T-helper 17 cell (primary cell): ENCODE data around the gene CYP2C9. TPM values are rescaled to one million over a fixed set of nuclear protein-coding genes. Genes with fewer than 3 reads are reported as not detected.
"Not testable (repeated sequence)": the region's sequence is repeated elsewhere in the genome, so short reads cannot be mapped to it uniquely, and the experiment has no call there.

Experiments used
- ATAC-seq: fragments of 150-1000 bp; cut with Tn5 transposase; 2 replicates; pipeline ENCODE4 v1.10.0; 2021; ENCODE audit warnings: mild to moderate bottlenecking, moderate library complexity
- DNase-seq, 3 donors: peaks; one replicate each; pipeline versions ENCODE4 v3.0.0 to v3.0.0-alpha.2; 2020 to 2021
- H3K9me3 ChIP-seq: one replicate; pipeline ENCODE4 v1.7.0; 2013; ENCODE audit warnings: low read length, mild to moderate bottlenecking; ENCODE audit not compliant: control insufficient read depth, poor library complexity, severe bottlenecking
- H3K27ac Mint-ChIP-seq: one replicate; pipeline ENCODE4 v1.8.0; 2022; ENCODE audit warnings: mild to moderate bottlenecking, moderate library complexity, mixed read lengths
- H3K27me3 Mint-ChIP-seq: one replicate; pipeline ENCODE4 v1.8.0; 2022; ENCODE audit warnings: mixed read lengths
- H3K36me3 Mint-ChIP-seq: one replicate; pipeline ENCODE4 v1.8.0; 2022; ENCODE audit warnings: low read depth, mixed read lengths
- H3K4me1 Mint-ChIP-seq: one replicate; pipeline ENCODE4 v1.8.0; 2022; ENCODE audit warnings: mild to moderate bottlenecking, mixed read lengths
- H3K4me3 Mint-ChIP-seq: one replicate; pipeline ENCODE4 v1.8.0; 2022; ENCODE audit warnings: mild to moderate bottlenecking, moderate library complexity, mixed read lengths
- total RNA-seq, 4 donors: library from RNA in 2 of 4; stranded (reverse) in 2 of 4; gene quantifications; one replicate each; pipeline ENCODE4 v1.2.3 and lab custom pipeline; 2022 to 2026

CYP2C9 gene
- not detected for total RNA-seq
- 0 reads per million in 2 donors for total RNA-seq (lab: John Stamatoyannopoulos, UW)

DNA sequence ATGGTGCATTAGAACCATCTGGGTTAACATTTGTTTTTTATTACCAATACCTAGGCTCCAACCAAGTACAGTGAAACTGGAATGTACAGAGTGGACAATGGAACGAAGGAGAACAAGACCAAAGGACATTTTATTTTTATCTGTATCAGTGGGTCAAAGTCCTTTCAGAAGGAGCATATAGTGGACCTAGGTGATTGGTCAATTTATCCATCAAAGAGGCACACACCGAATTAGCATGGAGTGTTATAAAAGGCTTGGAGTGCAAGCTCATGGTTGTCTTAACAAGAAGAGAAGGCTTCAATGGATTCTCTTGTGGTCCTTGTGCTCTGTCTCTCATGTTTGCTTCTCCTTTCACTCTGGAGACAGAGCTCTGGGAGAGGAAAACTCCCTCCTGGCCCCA, at the start of gene CYP2C9:
CYP2C9 (plus strand) TSS at position 276 of the 400 bp plus-strand sequence; CDS start at position 301, 25 bp downstream.
- ATAC-seq = no peak
- DNase-seq = no peak
- Mint-ChIP-seq H3K27me3 (no peaks in the 10 kb centered on the region), H3K4me1 (no peaks in the 10 kb centered on the region), H3K4me3 (no peak within 1 kb of the TSS), H3K36me3 (no peaks in the 10 kb centered on the region), H3K27ac (no peak within 1 kb of the TSS)
- no peaks in the 10 kb centered on the region for H3K9me3 ChIP-seq

DNA sequence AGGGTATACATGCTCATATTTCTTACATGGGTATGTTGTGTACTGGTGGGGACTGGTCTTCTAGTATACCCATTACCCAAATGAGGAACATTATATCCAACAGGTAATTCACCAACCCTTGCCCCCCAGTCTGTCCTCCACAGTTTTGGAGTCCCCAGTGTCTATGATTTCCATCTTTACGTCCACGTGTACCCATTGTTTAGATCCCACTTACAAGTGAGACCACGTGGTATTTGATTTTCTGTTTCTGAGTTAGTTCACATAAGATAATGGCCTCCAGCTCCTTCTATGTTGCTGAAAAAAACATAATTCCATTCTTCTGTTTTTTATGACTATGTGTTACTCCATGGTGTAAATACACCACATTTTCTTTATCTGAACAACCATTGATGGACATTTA, 49.3 kb upstream of the CYP2C9 start:
- no peak for DNase-seq

DNA sequence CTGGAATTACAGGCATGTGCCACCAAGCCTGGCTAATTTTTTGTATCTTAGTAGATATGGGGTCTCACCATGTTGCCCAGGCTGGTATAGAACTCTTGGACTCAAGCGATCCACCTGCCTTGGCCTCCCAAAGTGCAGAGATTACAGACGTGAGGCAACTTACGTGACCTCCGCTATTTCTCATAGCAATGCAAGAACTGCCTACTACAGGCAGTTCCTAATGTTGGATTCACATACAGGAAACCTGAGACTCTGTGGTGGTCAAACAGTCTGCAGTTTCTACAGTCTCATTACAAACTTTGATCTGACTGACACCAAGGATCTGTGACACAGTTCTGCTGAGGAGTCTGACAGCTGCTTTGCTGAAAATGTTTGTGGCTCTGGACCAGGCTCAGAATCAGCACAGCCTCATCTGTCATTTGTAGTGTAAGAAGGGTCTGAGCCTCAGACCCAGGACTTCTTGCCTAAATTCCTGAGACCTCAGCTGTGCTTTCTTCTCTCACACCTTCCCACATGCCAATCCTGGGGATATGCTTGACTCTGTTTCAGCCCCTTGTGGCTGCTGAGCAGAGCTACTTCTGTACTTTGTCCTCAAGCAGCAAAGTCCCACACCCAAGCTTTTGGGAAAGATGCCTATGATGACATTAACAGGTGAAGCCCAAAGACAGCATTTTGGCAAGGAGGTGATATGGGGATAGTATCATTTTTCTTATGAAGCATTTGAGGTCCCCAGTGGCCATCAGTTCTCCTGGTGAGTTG, 48.0 kb upstream of the CYP2C9 start:
- no peak overlapping the region for H3K4me3 Mint-ChIP-seq
- DNase-seq = no peak
- no peaks in the 10 kb centered on the region for H3K36me3 Mint-ChIP-seq
- H3K4me1 Mint-ChIP-seq = no peaks in the 10 kb centered on the region
- no peak for ATAC-seq
- no peaks in the 10 kb centered on the region for H3K27me3 Mint-ChIP-seq
- H3K27ac Mint-ChIP-seq = no peak overlapping the region
- no peaks in the 10 kb centered on the region for H3K9me3 ChIP-seq

More for the DNA sequence above, 49.3 kb upstream of the CYP2C9 start:
- no peaks in the 10 kb centered on the region for H3K36me3 Mint-ChIP-seq
- H3K27ac Mint-ChIP-seq = no peak overlapping the region
- no peaks in the 10 kb centered on the region for H3K9me3 ChIP-seq
- H3K27me3 Mint-ChIP-seq = no peaks in the 10 kb centered on the region
- ATAC-seq = no peak
- H3K4me1 Mint-ChIP-seq = no peaks in the 10 kb centered on the region
- no peak overlapping the region for H3K4me3 Mint-ChIP-seq

DNA sequence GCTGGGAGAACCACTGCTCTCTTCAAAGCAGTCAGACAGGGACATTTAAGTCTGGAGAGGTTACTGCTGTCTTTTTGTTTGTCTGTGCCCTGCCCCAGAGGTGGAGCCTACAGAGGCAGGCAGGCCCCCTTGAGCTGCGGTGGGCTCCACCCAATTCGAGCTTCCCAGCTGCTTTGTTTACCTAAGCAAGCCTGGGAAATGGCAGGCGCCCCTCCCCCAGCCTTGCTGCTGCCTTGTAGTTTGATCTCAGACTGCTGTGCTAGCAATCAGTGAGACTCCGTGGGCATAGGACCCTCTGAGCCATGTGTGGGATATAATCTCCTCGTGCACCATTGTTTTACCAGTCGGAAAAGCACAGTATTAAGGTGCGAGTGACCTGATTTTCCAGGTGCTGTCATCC, 40.0 kb upstream of the CYP2C9 start:
- H3K27me3 Mint-ChIP-seq, ATAC-seq, H3K9me3 ChIP-seq, H3K36me3 Mint-ChIP-seq, H3K27ac Mint-ChIP-seq, H3K4me1 Mint-ChIP-seq, DNase-seq, H3K4me3 Mint-ChIP-seq: not testable (repeated sequence)

DNA sequence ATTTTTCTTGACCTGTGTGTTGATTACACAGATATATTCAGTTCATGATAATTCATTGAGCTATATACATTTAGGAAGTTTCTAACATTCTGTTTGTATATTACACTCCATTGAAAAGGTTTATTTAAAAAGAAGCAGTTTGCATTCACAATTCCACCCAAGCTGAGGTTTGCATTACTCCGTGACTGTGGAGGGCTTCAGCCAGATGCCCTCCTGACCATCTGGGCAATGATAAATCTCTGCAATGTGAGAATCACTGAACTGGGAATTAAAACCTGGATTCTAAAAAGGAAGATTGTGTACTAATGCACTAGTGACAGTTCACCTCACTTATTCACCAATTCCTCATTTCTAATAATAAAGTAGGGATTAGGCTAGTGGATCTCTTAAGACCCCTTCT, 36.4 kb upstream of the CYP2C9 start:
- Mint-ChIP-seq H3K4me3 (no peak overlapping the region), H3K4me1 (no peaks in the 10 kb centered on the region), H3K27me3 (no peaks in the 10 kb centered on the region), H3K36me3 (no peaks in the 10 kb centered on the region), H3K27ac (no peak overlapping the region)
- ATAC-seq = no peak
- no peaks in the 10 kb centered on the region for H3K9me3 ChIP-seq
- DNase-seq = no peak

DNA sequence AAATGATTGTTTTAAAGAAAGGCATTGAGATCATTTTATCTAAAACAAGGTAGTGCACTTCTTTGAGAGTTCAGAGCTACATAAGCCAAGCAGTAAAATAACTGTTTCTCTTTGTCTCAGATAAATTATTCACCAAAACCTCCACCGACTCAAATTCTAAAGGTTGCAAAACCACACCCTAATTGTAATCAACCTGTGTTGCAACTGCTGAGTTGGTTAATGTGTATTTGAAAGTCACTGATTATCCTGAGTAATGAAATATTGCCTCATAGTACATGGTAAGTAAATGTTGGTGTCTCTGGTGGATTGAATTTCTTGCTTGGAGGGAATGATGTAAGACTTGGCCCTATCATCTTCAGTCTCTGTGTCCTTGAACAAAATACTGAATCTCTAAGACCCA, 35.9 kb upstream of the CYP2C9 start:
- Mint-ChIP-seq H3K4me3 (no peak overlapping the region), H3K27ac (no peak overlapping the region), H3K27me3 (no peaks in the 10 kb centered on the region), H3K36me3 (no peaks in the 10 kb centered on the region), H3K4me1 (no peaks in the 10 kb centered on the region)
- no peak for DNase-seq
- H3K9me3 ChIP-seq = no peaks in the 10 kb centered on the region
- no peak for ATAC-seq

DNA sequence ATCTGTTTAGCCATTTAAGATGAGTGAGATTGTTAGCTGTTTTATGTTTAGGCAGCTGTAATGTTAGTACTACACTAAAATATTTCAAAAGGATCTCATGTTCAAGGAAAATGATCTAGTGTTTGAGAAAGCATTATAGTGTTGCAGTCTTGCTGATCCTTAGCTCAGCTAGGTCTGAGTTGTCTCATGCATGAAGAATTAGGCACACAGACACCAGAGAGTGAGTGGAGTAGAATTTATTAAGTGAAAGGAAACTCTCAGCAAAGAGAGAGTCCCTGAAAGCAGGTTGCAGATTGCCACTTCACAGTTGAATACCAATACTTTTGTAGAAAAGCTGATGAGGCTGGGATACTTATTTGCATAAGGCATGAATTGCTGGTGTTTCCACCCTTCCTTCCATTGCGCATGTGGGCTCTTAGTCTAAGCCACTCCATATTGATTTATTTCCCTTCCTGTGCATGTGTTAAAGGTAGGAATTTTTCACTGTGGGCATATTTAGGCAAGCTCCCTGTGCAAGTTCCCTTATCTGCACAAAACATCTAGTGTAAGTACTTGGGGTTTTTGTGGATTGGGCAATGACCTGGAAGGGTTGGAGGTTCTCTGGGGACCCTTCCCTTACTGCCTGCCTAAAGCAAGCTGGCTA, 33.8 kb upstream of the CYP2C9 start:
- not testable (repeated sequence) for H3K36me3 Mint-ChIP-seq, H3K4me1 Mint-ChIP-seq, ATAC-seq, H3K27me3 Mint-ChIP-seq, H3K4me3 Mint-ChIP-seq, H3K27ac Mint-ChIP-seq, H3K9me3 ChIP-seq, DNase-seq

DNA sequence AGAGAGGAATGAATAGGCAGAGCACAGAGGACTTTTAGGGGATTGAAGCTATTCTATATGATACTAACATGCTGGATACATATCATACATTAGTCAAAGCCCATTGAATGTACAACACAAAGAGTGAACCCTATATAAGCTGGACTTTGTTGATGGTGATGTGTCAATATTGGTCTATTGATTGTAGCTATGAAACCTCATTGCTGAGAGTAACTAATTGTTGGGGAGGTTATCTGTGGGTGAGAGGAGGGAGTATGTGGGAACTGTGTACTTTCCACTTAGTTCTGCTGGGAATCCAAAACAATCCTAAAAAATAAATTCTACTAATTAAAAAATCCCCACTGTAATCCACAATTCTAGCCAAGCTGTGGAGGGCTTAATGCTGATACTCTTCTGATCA, 22.0 kb upstream of the CYP2C9 start:
- no peak overlapping the region for H3K4me3 Mint-ChIP-seq
- ATAC-seq = no peak
- no peaks in the 10 kb centered on the region for H3K4me1 Mint-ChIP-seq
- no peak overlapping the region for H3K27ac Mint-ChIP-seq
- no peak for DNase-seq
- H3K27me3 Mint-ChIP-seq = no peaks in the 10 kb centered on the region
- H3K9me3 ChIP-seq = no peaks in the 10 kb centered on the region
- no peaks in the 10 kb centered on the region for H3K36me3 Mint-ChIP-seq

DNA sequence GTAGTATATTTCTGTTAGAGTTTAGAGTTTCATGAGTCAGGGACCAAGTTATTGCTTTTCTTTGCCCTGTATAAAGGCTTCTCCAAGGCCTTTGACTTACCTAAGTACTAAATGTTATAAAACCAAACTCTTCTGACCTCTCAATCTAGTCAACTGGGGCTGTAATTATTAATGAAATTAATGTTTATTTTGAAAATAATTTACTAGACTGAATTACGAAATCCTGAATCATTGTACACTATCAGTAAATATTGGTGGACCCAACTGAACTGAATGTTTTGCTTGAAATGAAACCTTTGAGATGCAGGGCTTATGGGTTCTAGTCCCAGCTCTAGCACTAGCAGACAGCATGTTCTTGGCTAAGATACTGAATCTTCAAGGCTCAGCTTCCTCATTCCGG, 1.7 kb upstream of the CYP2C9 start:
- Mint-ChIP-seq H3K36me3 (no peaks in the 10 kb centered on the region), H3K27ac (no peak overlapping the region), H3K4me1 (no peaks in the 10 kb centered on the region), H3K27me3 (no peaks in the 10 kb centered on the region), H3K4me3 (no peak overlapping the region)
- ATAC-seq (no peak), DNase-seq (no peak)
- H3K9me3 ChIP-seq = no peaks in the 10 kb centered on the region

DNA sequence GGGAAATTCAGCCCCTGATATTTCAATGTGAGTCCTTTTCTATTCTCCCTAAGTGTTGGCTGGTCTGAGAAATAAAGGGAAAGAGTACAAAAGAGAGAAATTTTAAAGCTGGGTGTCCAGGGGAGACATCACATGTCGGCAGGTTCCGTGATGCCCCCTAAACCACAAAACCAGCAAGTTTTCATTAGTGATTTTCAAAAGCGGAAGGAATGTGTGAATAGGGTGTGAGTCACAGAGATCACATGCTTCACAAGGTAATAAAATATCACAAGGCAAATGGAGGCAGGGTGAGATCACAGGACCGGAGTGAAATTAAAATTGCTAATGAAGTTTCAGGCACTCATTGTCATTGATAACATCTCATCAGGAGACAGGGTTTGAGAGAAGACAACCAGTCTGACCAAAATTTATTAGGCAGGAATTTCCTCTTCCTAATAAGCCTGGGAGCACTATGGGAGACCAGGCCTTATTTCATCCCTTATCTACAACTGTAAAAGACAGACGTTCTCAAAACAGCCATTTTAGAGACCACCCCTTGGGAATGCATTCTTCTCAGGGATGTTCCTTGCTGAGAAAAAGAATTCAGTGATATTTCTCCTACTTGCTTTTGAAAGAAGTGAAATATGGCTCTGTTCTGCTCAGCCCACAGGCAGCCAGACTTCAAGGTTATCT, 5.1 kb downstream of the CYP2C9 start:
- not testable (repeated sequence) for H3K36me3 Mint-ChIP-seq, ATAC-seq, H3K4me3 Mint-ChIP-seq, H3K27me3 Mint-ChIP-seq, H3K4me1 Mint-ChIP-seq, DNase-seq, H3K27ac Mint-ChIP-seq, H3K9me3 ChIP-seq

DNA sequence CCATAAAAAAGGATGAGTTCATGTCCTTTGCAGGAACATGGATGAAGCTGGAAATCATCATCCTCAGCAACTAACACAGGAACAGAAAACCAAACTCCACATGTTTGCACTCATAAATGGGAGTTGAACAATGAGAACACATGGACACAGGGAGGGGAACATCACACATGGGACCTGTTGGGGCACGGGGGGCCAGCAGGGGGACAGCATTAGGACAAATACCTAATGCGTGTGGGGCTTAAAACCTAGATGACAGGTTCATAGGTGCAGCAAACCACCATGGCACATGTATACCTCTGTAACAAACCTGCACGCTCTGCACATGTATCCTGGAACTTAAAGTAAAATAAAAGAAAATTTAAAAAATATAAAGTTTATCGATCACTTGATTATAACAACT, 7.7 kb downstream of the CYP2C9 start:
- not testable (repeated sequence) for H3K27ac Mint-ChIP-seq, H3K4me1 Mint-ChIP-seq, H3K4me3 Mint-ChIP-seq, H3K36me3 Mint-ChIP-seq, DNase-seq, ATAC-seq, H3K27me3 Mint-ChIP-seq, H3K9me3 ChIP-seq

DNA sequence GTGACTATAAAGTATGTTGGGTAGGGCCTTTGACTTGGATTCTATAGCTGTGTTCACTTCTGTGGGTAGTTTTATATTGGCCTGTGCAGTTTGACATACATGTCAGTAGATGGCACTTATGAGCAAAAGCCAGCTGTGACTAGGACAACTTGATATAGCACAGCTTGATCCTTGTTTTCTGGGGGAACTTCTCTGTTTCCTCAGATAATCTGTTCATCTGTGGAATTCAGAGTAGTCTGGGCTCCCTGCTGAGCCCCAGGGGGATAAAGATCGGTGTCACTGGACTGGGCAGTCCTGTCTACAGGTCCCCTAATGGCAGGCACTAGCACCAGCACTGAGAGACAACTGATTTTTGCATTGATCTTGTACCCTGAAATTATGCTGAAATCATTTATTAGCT, 25.4 kb downstream of the CYP2C9 start:
- no peak overlapping the region for H3K4me3 Mint-ChIP-seq
- H3K36me3 Mint-ChIP-seq = no peaks in the 10 kb centered on the region
- no peaks in the 10 kb centered on the region for H3K4me1 Mint-ChIP-seq
- H3K27ac Mint-ChIP-seq = no peak overlapping the region
- ATAC-seq (no peak), DNase-seq (no peak)
- H3K27me3 Mint-ChIP-seq = no peaks in the 10 kb centered on the region
- no peaks in the 10 kb centered on the region for H3K9me3 ChIP-seq

DNA sequence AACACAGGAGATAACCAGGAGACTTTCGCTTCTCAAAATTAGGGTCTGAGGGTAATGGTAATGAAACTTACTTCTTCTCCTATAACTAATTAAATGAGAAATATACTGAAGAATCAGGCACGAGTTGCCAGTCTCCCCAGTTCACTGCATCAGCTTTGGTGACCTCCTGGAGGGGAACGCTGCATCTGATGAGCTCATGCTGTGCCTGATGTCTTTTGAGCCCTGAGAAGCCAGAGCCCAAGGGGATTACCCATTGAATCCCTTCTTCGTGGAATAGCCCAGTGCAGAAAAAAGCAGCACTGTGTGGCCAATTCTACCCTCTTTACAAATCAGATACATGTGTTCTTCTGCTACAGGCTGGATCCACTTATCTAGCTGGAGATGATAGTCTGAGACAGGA, 45.1 kb downstream of the CYP2C9 start:
- DNase-seq (no peak), ATAC-seq (no peak)
- Mint-ChIP-seq H3K27ac (no peak overlapping the region), H3K27me3 (no peaks in the 10 kb centered on the region), H3K4me3 (no peak overlapping the region), H3K36me3 (no peaks in the 10 kb centered on the region), H3K4me1 (no peaks in the 10 kb centered on the region)
- H3K9me3 ChIP-seq = no peaks in the 10 kb centered on the region
